Muscle layer of duodenum (tissue), 2 donors: ENCODE measurements around the gene DNM3.

ENCODE experiments used
- H3K27ac ChIP-seq: one replicate; pipeline ENCODE4 v1.7.0; 2013; ENCODE audit warnings: mild to moderate bottlenecking, low read length
- H3K27me3 ChIP-seq: one replicate; pipeline ENCODE4 v1.7.0; 2013; ENCODE audit warnings: low read depth, mild to moderate bottlenecking, control low read depth, low read length
- H3K36me3 ChIP-seq, 2 donors: one replicate each; pipeline ENCODE4 v1.7.0; 2013; ENCODE audit warnings: low read length in 2 of 2, control low read depth in 1 of 2, mild to moderate bottlenecking in 1 of 2; ENCODE audit not compliant: insufficient read depth in 2 of 2, control insufficient read depth in 1 of 2
- H3K4me1 ChIP-seq, 2 donors: one replicate each; pipeline ENCODE4 v1.7.0; 2013; ENCODE audit warnings: low read length in 2 of 2, mild to moderate bottlenecking in 2 of 2, control low read depth in 1 of 2, moderate library complexity in 1 of 2; ENCODE audit not compliant: insufficient read depth in 2 of 2, control insufficient read depth in 1 of 2
- H3K4me3 ChIP-seq, 2 donors: one replicate each; pipeline ENCODE4 v1.7.0; 2013; ENCODE audit warnings: low read length in 2 of 2, low read depth in 1 of 2, mild to moderate bottlenecking in 1 of 2
- H3K9me3 ChIP-seq, 2 donors: one replicate each; pipeline ENCODE4 v1.7.0; 2013; ENCODE audit warnings: low read length in 2 of 2, control low read depth in 1 of 2, mild to moderate bottlenecking in 1 of 2; ENCODE audit not compliant: control insufficient read depth in 1 of 2
- donor health status: healthy.

The DNM3 gene

DNA sequence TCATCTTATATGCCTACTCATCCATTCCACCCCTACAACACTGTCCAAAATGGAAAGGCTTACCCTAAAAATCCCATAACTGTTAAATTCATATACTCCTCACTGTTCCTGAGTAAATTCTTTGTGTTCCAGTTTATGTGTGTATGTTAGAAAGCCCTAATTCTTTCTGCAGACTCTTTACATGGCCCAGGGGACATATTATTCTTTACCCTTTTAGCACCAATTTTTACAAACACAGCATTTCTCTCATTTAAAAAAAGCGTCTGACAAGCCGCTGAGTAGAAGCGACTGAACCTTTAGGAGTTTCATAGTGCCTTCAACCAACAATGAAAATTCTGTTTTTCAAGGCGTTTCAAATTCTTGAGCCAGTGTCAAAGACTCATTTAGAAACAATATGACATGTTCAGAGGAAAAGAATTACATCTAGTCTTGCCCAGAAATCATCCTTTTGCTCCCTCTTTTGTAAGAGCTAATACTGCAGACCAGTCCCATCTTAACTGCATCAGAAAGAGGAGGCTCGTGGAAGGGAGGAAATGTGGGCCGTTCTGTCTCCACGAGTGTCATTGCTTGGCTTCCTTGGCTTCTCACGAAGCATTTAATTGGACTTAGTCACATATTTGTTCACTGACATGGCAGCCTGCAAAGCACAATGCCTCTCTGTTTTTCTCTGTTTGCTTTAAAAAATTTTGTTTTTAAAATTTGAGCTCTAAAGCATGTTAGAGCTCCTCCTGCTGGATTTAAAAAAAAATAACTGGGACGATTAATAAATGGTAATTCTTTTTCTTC, 557.9 kb downstream of the DNM3 start:
- H3K9me3 ChIP-seq, result no peaks in the 10 kb centered on the region
- no peaks in the 10 kb centered on the region for H3K36me3 ChIP-seq
- peaks cover 4 to 15% of the 10 kb centered on the region in 2 donors for H3K4me1 ChIP-seq
- H3K4me3 ChIP-seq, result no peak overlapping the region
- peak overlapping the region; percentile 50 for H3K27ac ChIP-seq
- no peaks in the 10 kb centered on the region for H3K27me3 ChIP-seq

DNA sequence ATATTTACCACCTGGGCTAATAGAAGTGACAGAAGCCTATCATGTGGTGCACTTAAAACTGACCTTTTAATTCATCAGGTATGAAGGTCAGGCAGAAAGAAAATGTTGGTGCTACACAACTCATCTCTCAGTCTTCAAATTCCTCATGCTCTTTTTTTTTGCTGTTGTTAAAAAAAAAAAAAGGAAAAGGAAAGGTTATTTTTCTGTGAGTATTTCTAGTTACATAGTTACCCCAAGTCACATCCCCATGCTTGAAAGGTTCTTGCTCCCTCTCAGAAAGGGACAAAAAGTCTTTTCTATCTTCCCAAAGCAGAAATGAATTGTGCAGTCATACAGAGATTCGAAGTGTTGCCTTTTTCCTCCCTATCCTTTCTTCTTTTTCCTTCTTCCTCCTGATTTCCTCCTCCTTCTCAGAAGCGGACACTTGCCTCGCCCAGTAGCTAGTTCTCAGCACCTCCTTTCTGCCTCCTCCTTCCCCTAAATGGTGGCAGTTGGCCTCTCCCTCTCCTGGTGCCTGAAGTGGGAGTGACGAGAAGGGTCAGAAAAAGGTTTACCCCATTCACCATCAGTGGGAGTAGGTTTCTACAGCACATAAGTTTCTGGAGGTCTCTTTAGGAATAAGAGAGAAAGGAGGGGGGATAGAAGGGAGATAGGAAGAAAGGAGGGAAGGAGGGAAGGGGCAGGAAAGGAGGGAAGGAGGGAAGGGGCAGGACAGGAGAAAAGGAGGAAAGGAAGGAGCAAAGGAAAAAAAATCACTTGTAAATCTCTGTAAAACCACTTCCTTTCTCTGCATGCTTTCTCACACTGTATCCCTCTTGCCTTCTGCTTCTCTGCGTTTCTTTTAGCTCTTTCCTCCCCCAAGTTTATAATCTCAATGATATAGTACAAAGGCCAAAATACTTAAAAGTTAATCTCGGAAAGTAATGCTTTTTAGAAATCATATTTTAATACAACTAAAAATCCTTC, 558.7 kb downstream of the DNM3 start:
- no peaks in the 10 kb centered on the region for H3K9me3 ChIP-seq
- H3K27ac ChIP-seq, result peak overlapping the region; percentile 50
- H3K4me3 ChIP-seq, result no peak overlapping the region
- no peaks in the 10 kb centered on the region for H3K27me3 ChIP-seq
- H3K36me3 ChIP-seq, result no peaks in the 10 kb centered on the region
- peaks cover 0 to 7% of the 10 kb centered on the region in 2 donors for H3K4me1 ChIP-seq

DNA sequence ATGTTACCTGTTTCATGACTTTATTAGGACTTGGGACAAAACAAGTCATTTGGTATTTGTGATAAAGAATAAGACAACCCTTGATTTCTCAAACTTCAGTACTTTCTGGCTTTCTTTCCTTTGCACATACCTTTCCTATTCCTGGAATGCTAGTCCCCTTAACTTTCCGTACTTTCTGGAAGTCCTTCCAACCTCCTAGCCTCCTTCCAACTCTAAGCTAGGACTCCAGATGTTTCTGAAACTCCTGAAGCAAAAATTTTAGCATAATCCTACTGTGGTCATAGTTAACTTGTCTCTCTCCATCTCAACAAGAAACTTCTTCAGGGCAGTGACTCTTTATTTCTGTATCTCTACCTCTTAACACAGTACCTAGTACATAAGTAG, 559.4 kb downstream of the DNM3 start:
- H3K36me3 ChIP-seq, result no peaks in the 10 kb centered on the region
- no peak overlapping the region for H3K4me3 ChIP-seq
- peaks cover 0 to 7% of the 10 kb centered on the region in 2 donors for H3K4me1 ChIP-seq
- peak overlapping the region; percentile 50 for H3K27ac ChIP-seq
- H3K9me3 ChIP-seq, result no peaks in the 10 kb centered on the region
- no peaks in the 10 kb centered on the region for H3K27me3 ChIP-seq

DNA sequence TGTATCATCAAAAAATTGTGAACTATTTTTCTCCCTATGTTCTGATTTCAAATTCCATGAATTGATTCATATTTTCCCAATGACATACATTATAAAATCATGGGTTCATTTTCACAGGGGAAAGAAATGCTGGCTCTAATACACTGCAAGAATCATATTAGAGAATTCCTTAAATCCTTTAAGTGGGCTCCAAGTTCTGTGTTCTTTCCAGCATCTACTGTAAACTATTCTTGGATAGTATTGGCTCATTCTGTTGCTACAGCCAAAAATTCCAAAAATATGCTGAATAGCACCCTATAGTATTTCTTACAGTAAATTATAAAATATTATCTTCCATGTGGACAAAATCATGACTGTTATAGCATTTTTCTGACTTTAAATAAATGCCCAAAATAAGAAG, 560.2 kb downstream of the DNM3 start:
- Histone ChIP-seq H3K36me3 (no peaks in the 10 kb centered on the region), H3K27me3 (no peaks in the 10 kb centered on the region), H3K9me3 (no peaks in the 10 kb centered on the region), H3K4me1 (peaks cover 0 to 7% of the 10 kb centered on the region in 2 donors), H3K27ac (no peak overlapping the region), H3K4me3 (no peak overlapping the region)

DNA sequence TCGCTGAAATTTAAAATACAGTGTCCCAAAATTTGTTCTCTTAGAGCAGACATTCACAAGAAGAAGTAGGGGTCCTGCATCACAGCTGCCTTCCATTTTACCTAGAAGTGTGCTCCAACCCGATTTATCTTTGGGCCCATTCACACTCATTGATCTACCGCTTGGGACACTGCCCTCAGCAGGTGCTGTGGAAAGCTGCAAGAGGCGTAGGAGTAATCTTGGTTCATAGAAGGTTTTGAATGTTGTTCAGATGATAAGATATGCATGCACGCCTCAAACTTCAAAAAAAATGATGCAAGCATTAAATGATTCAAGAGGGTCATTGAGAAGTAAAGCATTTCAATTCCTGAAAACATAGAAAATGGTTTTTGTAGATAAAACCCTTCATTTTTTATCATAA, 560.6 kb downstream of the DNM3 start:
- Histone ChIP-seq H3K27me3 (no peaks in the 10 kb centered on the region), H3K4me1 (peaks cover 0 to 7% of the 10 kb centered on the region in 2 donors), H3K9me3 (no peaks in the 10 kb centered on the region), H3K4me3 (no peak overlapping the region), H3K36me3 (no peaks in the 10 kb centered on the region), H3K27ac (no peak overlapping the region)

DNA sequence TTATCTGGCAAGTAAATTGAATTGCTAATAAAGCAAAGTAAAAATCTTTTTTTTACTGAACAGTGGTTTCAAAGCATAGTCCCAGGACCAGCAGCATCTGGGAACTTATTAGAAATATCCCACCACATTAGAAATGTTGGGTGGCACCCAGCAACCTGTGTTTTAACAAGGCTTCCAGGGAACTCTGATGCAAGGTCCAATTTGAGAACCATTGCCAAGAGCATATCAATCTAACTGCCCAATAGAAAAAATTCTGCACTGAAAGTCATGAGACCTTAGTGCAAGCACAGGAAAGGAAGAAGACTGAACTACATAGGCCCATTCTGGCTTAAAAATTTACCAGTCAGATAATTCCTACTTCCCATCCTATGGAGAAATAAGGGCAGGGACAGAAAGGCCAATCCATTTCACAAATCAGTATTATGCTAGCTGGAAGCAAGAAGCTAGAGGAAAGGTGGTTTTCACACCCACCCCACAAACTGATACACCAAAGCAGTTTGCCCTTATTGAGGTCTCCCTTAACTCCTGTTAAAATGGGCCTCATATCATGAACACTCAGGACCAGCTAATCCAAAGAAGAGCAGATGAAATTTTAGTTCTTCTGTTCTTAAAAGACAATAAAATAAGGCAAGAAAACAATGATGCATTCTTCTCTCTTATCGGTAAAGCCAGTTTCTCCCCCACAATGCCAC, 561.7 kb downstream of the DNM3 start:
- Histone ChIP-seq H3K27me3 (no peaks in the 10 kb centered on the region), H3K4me1 (peaks cover 0 to 2% of the 10 kb centered on the region in 2 donors), H3K36me3 (no peaks in the 10 kb centered on the region), H3K4me3 (no peak overlapping the region), H3K27ac (no peak overlapping the region), H3K9me3 (no peaks in the 10 kb centered on the region)

DNA sequence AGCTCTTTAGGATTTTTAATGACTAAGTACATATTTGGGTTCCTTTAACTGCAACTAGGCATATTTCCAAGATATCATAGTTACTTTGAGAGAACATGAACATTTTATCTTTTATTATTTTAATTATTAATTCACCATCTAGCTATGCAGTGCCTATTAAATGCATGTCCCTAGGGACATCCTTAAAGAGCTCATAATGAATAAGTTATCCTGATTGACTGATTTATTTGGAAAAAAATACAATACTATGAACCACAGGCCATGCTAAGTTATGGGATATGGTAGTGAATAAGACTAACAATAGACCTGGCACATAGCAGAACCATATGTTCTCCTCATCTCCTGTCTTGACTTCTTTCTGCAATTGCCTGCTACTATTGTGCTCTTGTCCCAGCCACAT, 562.8 kb downstream of the DNM3 start:
- Histone ChIP-seq H3K27ac (no peak overlapping the region), H3K4me3 (no peak overlapping the region), H3K9me3 (no peaks in the 10 kb centered on the region), H3K36me3 (no peaks in the 10 kb centered on the region), H3K4me1 (no peaks in the 10 kb centered on the region), H3K27me3 (no peaks in the 10 kb centered on the region)

DNA sequence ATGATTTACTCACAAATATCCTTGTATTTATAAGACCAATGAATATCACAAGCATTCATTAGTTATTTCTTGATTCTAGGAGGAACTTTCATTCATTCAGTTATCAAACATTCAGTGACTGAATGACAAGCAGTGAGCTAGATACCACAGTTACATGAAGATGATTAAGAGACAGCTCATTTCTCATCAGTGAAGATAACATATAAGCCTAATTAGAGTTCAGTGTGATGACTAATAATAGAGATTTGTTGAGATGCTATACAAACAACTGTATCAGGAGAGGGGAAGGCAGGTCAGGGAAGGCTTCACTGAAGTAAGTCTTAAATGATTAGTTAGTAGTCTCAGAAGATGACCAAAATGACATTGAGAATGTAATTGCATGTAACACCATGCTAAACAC, 564.6 kb downstream of the DNM3 start:
- H3K27me3 ChIP-seq, result no peaks in the 10 kb centered on the region
- H3K4me3 ChIP-seq, result no peak overlapping the region
- no peak overlapping the region for H3K27ac ChIP-seq
- no peaks in the 10 kb centered on the region for H3K36me3 ChIP-seq
- H3K9me3 ChIP-seq, result no peaks in the 10 kb centered on the region
- H3K4me1 ChIP-seq, result no peaks in the 10 kb centered on the region

DNA sequence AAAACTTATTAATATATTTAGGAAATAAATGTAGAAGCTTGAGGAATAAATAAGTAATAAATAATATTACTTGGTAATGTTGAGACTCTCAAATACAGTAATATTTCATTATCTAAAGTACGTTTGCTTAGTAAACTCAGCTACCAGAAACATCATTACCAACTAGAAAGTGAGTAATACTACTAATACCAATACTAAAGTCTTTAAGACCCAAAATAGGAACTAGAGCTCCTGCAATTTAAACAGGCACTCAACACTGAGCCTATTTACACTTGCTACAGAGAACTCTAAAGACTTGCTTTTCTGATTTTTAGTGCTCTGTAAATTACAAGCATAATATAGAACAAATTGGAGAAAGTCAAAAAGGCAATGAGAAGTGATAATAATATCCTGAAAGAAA, 565.7 kb downstream of the DNM3 start:
- Histone ChIP-seq H3K27me3 (no peaks in the 10 kb centered on the region), H3K9me3 (no peaks in the 10 kb centered on the region), H3K4me1 (no peaks in the 10 kb centered on the region), H3K27ac (no peak overlapping the region), H3K36me3 (no peaks in the 10 kb centered on the region), H3K4me3 (no peak overlapping the region)

DNA sequence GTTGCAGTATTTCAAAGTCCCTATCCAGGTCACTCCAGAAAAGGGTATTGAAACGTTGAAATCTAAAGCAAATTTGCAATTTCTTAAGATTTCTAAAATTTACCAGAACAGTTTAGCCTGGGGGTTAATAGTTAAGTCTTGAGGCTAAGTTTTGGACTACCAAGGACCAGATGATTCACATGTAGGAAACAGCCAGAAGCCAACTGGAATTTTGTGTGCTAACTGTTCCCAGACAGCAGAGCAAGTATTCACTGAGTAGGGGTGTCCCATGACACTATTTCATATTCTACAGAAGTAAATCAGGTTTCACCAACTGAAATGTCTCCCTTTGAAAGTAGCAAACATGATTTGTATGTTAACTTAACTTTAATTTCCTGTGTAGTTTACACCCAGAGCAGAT, 567.7 kb downstream of the DNM3 start:
- no peaks in the 10 kb centered on the region for H3K9me3 ChIP-seq

DNA sequence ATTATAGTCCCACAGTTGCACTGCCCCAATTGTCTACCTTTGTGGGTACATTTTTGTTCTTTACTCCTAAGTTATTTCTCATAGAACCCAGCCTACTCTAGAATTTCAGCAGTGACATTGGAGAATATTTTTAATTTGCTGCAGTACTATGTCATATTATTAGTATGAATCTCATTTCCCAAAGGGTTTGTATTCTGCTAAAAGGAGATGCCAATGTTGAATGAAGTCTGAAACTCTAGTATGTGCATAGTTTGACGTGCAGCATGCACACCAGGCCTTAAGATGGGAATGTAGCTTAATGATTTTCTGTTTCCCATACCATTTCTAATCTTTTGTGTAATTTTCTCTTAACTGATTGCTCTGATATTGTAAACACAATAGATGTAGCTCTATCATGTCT, 568.7 kb downstream of the DNM3 start:
- no peaks in the 10 kb centered on the region for H3K9me3 ChIP-seq
- no peak overlapping the region for H3K4me3 ChIP-seq
- H3K4me1 ChIP-seq, result no peaks in the 10 kb centered on the region
- no peaks in the 10 kb centered on the region for H3K36me3 ChIP-seq
- no peaks in the 10 kb centered on the region for H3K27me3 ChIP-seq
- H3K27ac ChIP-seq, result no peak overlapping the region

More for the DNA sequence above, 567.7 kb downstream of the DNM3 start:
- no peak overlapping the region for H3K4me3 ChIP-seq
- H3K36me3 ChIP-seq, result no peaks in the 10 kb centered on the region
- no peaks in the 10 kb centered on the region for H3K4me1 ChIP-seq
- H3K27ac ChIP-seq, result no peak overlapping the region
- H3K27me3 ChIP-seq, result no peaks in the 10 kb centered on the region
